CD1c-positive myeloid dendritic cell (primary cell): Measurements from ENCODE around the gene MMP11.

Experiments used
- DNase-seq: peaks from one replicate; pipeline ENCODE4 v3.0.0-alpha.2; 2016; ENCODE audit errors: extremely low spot score

Gene MMP11

DNA sequence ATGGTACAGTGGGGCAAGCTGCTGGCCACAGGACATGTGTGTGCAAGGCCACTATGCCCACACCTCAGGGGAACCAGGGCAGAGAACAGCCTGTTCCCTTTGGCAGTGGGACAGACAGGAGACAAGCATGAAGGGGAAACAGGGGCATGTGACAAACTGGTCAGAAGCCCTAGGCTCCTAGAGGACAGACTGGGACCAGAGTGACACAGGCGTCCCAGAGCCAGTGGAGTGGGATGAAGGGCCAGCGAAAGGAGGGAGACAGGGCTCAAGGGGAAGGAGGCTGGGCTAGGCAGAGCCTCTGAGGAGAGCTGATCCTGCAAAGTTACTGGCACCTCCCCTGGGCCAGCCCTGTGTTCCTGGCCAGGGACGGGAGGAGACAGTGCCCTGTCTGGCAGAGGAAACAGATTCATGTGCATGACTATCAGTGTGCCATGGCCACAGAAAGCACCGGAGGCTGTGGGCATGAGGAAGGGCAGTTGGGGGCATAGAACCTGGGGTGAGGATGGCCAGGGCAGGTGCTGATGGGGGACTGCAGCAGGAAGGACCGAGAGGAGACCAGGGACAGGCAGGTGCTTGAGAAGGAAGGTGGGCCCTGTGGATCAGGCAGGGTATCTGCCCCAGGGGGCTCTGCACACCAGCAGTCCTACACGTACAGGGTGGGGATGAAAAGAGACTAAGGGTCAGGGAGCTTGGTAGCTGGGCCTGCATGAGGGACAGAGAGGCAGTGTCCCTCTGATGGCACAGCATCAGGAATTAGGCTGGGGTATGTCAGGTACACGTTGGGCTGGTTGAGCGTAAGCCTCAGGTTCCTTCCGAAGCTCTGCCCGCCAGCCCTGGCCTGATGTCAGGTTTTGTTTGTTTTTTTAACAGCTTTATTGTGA lies 56.4 kb downstream of the MMP11 start:
- DNase-seq = no peak

- DNase-seq = no peak
Observed at GRCh38 chr22:23829845-23830372, 57.3 kb downstream of the MMP11 start.

- no peak for DNase-seq
Observed at GRCh38 chr22:23831261-23831660, 58.6 kb downstream of the MMP11 start.

DNA sequence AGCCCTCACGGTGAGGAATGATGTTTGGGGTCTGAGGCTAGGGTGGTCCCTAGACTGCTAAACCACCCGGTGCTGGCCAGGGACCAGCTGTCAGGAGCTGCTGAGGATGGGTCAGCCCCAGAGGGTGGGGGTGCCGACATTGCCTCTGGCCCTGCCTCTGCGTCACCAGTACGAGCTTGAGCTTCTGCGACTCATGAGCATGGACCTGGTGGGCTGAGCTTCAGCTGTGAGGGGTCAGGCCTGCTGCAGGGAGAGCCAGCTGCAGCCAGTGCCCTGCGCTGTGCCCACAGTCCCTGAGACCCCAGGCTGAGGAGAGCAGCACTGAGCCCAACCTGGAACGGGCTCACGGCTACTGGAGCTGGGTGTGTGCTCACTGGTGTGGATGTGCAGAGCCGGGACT lies 59.1 kb downstream of the MMP11 start:
- no peak for DNase-seq

DNA sequence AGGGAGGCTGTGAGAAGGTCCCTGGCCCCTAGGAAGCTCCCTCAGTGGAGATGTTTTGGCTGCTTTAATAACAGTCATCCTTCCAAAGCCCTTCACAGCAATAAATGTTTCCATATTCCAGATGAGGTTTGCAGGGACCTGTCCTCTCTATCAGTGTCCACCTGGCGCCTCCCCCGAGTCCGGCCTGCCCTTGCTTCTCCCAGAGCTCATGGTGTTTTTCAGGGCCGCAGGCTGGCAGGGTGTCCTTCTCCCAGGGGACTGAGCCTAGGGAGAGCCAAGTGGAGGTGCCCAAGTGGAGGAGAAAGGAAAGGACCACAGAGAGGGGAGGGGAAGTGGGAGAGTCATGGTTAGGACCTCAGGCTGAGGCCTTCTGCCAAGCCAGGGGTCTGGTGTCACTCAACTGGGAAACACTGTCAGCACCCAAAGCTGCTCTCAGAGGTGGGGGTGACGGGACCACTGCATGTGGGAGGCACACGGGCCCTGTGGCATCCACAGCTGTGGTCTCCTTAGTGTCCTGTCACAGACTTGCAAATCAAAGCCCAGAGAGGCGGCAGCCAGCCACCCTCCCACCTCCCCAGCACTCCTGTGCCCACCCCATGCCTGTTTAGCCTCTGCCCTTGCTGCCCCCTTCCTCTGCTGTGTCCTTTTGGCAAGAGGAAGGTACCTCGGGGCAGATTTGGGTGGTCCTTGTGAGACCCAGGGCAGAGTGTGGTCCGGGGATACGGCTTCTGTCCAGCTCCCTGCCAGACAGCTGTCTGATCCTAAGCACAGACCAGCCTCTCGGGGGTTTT lies 59.8 kb downstream of the MMP11 start:
- no peak for DNase-seq

DNA sequence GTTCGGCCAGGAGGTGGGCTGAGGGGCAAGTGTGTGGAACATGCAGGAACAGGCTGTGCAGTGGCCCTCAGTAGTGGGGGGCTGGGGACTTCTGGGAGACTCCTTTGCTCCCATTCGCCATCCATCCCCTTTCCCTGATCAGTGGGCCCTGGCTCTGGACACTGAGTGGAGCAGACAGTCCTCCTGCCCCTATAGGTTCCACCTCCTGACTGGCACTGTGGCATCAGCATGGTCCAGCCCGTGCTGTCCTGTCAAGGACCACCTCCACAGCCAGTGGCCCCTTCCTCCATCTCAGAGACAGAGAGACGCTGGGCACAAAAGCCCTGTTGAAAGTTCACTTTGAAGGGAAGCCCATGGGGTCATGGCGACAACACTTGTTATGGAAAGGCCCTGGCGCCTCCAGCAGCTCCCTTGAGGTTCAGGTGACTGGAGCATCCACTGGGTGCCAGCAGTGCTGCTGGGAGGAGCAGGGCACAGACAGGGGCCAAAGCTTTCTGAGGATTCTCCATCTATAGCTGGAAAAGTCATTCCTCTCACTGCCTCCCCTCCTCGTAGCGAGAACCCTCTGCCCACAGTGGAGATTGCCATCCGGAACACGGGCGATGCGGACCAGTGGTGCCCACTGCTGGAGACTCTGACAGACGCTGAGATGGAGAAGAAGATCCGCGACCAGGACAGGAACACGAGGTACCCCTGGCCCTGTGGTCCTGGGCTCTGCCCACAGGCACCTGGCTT lies 60.5 kb downstream of the MMP11 start:
- no peak for DNase-seq
